ENCODE results near the gene CD72.
"Not testable (repeated sequence)": the region's sequence is repeated elsewhere in the genome, so short reads cannot be mapped to it uniquely, and the experiment has no call there.

The CD72 gene

GRCh38 chr9:35649431-35650340, 31.5 kb upstream of the CD72 start:
- DNase-seq, result no peak

DNA sequence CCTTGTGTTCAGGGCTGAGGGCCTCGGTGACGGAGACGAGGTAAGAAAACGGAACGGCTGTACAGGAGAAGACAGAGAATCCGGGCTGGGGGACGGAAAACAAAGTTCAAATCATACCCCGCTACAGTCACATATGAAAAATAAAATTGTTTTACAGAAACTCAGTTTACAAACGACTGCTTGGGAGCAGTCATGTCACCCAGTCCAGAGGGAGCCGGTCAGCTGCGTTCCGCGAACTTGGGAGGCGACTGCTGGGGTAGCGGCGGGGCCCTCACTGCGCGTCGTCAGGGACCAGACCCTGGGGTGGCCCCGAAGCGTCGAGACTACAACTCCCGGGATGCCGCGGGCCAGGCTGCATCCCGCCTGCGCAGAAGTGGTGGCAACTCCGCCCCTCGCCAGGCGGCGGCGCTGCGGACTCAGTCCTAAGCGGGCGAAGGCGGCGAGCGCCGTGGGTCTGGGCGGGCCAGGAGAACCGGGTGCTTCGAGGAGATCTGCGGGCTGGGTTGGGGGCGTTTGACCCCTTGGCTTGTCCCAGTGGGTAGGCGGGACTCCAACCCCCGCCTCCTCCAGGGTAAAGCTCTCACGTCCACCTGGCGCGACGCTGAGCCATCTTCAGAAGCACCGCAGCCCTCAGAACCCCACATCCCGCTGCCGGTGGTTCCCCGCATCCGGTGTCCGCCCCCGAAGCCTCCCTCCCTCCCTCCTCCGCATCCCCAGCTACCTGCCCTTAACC, 28.5 kb upstream of the CD72 start:
- peak; percentile 78 for DNase-seq

- DNase-seq, result peak; percentile 51
Observed at GRCh38 chr9:35646153-35646532, 27.9 kb upstream of the CD72 start.

DNA sequence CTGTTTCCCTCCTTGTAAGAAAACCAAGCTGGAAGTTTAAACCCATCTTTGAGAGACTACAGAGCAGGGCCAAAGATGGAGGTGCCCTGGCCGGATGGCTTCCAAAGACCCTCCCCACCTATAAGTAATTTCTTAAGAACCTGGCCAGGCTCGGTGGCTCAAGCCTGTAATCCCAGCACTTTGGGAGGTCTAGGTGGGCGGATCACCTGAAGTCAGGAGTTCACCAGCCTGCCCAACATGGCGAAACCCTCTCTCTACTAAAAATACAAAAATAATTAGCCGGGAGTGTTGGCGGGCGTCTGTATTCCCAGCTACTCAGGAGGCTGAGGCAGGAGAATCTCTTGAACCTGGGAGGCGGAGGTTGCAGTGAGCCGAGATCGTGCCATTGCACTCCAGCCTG, 27.5 kb upstream of the CD72 start:
- DNase-seq, result not testable (repeated sequence)

GRCh38 chr9:35643046-35643445, 24.8 kb upstream of the CD72 start:
- DNase-seq, result no peak

GRCh38 chr9:35641478-35641877, 23.3 kb upstream of the CD72 start:
- DNase-seq, result not testable (repeated sequence)

DNA sequence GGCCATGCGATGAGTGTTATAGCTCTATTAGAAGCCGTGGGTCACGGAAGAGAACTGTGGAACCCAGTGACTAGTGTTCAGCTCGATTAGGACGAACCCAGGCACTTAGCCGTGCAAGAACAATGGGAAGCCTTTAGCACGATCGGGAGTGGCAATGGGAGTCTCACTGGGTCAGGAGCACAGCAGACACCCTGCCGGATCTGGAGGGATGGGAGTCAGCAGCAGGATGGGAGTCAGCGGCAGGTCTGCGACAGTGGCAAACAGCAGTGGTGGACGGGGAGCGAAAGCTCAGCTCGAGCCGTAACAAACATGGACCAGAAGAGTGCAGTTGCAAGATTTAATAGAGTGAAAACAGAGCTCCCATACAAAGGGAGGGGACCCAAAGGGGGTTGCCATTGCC, 22.2 kb upstream of the CD72 start:
- not testable (repeated sequence) for DNase-seq

- no peak for DNase-seq
Observed at GRCh38 chr9:35639631-35640030, 21.4 kb upstream of the CD72 start.

- not testable (repeated sequence) for DNase-seq
Observed at GRCh38 chr9:35639225-35639624, 21.0 kb upstream of the CD72 start.

GRCh38 chr9:35638751-35639150, 20.5 kb upstream of the CD72 start:
- DNase-seq, result not testable (repeated sequence)

- not testable (repeated sequence) for DNase-seq
Observed at GRCh38 chr9:35637427-35637955, 19.3 kb upstream of the CD72 start.

DNA sequence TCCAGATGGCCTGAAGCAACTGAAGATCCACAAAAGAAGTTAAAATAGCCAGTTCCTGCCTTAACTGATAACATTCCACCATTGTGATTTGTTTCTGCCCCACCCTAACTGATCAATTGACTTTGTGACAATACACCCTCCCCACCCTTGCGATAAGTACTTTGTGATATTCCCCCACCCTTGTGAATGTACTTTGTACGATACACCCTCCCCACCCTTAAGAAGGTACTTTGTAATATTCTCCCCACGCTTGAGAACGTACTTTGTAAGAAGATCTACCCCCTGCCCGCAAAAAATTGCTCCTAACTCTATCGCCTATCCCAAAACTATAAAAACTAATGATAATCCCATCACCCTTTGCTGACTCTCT, 18.6 kb upstream of the CD72 start:
- DNase-seq, result not testable (repeated sequence)

- DNase-seq, result no peak
Observed at GRCh38 chr9:35636135-35636876, 18.1 kb upstream of the CD72 start.

GRCh38 chr9:35635730-35636129, 17.5 kb upstream of the CD72 start:
- no peak for DNase-seq

- no peak for DNase-seq
Observed at GRCh38 chr9:35629597-35629996, 11.4 kb upstream of the CD72 start.

DNA sequence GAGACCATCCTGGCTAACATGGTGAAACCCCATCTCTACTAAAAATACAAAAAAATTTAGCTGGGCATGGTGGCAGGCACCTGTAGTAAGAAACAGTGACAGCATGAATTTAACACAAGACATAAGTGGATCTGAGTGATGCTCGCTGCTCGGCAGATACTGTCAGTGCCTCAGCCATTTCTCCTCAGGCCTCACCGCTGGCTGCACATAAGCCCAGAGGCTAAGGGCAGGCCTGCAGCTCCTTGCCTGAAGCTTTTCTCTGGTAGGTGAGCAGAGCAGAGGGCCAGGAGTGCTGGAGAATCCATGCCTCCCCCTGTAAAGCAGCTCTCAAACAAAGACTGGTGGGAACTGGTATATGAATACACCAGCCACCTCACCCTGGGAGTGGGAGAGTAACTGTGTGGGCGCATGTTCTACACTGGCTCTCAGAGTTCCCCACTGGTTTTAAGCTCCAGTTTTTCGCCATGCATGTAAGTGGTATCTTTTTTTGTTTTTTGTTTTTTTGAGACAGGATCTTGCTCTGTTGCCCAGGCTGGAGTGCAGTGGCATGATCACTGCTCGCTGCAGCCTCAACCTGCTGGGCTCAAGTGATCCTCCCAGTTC, 10.3 kb upstream of the CD72 start:
- no peak for DNase-seq

DNA sequence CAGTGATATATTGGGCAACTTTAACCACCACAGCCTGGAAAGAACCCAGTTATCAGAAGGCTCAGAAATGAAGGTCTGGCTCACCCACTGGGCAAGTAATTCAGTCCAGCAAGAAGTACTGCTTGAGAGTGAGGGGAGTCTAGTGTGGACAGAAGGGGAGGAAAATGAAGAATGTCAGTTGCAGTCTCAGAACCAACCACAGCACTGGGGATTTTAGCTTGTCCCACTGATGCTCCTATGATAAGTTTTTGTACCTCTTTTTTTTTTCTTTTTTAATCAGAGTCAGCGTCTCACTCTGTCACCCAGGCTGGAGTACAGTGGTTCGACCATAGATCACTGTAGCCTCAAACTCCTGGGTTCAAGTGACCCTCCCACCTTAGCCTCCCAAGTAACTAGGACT, 9.4 kb upstream of the CD72 start:
- DNase-seq, result no peak

DNA sequence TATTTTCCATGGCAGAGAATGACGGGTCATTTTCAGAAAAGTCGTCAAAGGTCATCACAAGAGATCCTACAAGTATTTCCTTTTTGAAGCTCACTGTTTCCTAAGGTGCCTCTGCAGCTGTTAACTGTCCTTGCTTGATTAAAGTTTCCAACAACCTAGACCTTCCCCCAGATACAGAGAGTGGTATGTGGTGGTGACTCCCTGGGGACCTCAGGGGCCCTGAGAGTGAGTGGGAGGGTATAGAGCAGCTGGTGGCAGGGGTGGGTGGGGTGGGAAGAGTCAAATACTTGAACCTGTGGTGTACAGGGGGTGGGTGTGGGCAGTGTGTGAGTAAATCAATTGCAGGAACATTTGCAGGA, 1.6 kb upstream of the CD72 start:
- no peak for DNase-seq

DNA sequence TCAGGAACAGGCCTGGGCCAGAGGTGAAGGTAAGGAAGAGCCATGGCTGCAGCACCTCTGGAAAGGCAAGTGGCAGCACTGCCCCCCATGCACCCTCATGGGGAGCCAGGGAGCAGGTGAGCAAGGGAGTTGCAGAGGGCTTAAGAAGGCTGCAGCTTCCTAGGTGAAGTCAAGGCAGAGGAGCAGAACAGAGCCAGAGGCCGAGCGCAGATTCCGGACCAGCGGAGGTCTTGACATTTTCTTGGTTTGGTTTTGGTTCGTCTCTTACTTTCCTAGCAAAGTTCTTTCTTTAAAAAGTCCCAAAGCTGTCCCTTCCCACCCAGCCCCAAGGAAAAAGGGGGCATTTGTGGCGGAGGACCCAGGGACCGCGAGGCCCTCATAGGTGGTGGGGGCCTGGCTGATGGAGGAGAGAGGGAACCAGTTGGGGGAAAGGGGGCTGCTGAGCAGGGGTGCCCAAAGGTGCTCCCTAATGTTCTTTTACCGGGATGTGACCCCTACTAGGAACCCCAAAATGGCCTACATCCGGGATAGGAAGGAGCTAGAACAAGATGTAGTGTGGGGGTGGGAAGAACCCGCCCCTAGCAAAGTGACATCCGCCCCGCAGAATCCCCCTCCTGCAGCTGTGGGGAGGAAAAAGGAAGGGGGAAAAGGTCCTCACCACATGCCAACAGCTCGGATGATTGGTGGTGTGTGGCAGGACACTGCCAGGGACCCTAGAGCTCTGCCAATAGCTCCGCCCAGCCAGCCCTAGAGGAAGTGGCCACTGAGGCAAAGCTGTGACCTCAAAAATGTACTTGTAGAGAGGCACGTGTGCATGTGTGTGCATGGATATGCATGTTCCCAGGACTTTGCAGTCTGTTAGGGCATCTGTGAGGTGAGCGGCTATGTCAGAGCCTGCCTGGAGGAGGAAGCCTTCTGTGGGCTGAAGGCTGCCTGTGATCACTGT, 914 bp upstream of the CD72 start:
- DNase-seq, result no peak

DNA sequence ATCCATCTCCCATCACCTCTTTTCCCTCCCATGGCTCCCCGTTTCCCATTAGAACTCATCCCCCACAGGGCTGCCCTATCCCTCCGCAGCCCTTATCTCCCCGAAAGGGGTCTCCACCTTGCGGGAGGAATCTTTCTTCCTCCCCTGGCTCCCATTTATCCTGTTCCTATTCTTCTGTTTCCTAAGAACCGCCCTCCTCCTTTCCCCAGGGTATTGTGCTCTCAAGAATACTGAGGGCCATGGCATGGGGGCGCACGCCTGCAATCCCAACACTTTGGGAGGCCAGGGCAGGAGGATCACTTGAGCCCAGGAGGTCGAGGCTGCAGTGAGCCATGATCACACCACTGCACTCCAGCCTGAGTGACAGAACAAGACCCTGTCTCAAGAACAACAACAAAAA, 665 bp downstream of the CD72 start:
- no peak for DNase-seq

DNA sequence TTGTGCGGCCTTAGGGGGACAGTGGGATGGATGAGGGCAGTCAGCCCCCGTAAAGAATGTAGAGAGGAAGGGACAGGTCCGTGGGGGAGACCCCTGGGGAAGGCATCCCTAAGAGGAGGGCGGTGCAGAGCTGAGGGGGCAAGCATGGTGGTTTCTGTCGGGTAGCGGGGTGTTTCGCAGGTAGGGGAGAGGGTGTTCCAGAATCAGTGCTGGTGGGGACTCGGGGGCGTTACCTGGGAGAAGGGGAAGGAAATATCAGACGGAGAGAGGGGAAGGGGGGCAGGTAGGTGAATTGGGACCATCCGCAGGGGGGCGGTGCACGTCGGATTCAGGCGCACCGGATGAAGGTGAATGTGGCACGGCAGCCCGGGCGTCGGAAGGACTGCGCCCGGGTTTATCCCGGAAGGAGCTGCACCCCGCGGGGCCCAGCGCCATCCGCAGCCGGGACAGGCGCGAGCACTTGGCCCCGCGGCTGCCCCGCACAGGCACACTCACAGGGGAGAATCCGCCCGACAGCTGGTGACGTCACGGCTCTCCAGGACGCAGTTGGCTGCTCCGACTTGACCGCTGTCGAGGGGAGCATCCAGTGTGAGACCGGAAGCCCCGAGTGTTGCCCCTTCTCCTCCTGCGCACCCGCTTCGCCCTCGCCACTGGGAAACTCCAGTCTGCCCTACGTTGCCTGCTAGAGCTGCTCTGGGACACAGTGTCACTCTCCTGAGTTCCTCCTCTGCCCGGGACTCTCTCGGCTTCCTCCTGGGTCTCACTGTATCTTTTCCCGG, 1.3 kb downstream of the CD72 start:
- peak; percentile 36 for DNase-seq
